GM10248 (cell line): ENCODE measurements around the gene LTK.
A peak's percentile ranks its signal among the peaks of the same experiment; 100 is the strongest.

Source experiments
- CTCF ChIA-PET: fragments of 300-600 bp; sonication (Branson Sonifier 250); formaldehyde crosslinking; extraction: SDS; loops from one replicate; lab custom pipeline; 2021; ENCODE audit warnings: antibody characterized with exemption; lab: Yijun Ruan, JAX
- POLR2A ChIA-PET: fragments of 350-650 bp; sonication (Branson Sonifier 250); formaldehyde crosslinking; extraction: SDS; loops from one replicate; lab custom pipeline; 2020; ENCODE audit warnings: antibody characterized with exemption; lab: Yijun Ruan, JAX
- DNase-seq: peaks from one replicate; pipeline ENCODE4 v3.0.0; 2012; ENCODE audit errors: extremely low spot score
- CTCF ChIP-seq: IDR thresholded peaks from 2 replicates; pipeline ENCODE4 v1.5.1; 2012; ENCODE audit warnings: mild to moderate bottlenecking, low read depth; ENCODE audit errors: extremely low read depth, missing control alignments, control extremely low read depth

Gene LTK

DNA sequence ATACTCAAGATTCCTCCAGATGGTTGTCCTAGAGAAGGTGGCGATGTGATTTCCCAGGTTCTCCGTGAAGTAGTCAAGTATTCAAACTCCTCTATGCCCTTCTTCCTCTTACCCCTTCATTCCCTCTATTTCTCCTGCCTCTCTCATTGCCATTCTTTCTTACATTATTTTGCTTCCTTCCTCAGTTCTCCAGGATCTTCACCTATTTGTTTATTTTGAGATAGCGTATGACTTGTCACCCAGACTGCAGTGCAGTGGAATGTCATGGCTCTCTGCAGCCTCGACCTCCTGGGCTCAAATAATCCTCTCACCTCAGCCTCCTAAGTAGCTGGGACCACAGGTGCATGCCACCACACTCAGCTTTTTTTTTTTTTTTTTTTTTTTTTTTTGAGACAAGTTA is 21.7 kb downstream of the LTK start:
- no peak for TF ChIP-seq CTCF
- CTCF ChIA-PET: interaction anchor here (1.2 to 3.2 kb wide), 2 partner anchors 26 to 527 kb away, joined by 3 to 10 read pairs; no protein-coding TSS in a partner anchor
- no peak for DNase-seq
- POLR2A ChIA-PET: interaction anchor here (0.6 kb wide), 1 partner anchor 778 kb away, joined by 6 read pairs; no protein-coding TSS in a partner anchor

- TF ChIP-seq CTCF: no peak
- DNase-seq: peak; percentile 69
- CTCF ChIA-PET: interaction anchor here (1.1 kb wide), 1 partner anchor 24 kb away, joined by 4 read pairs; no protein-coding TSS in a partner anchor
- POLR2A ChIA-PET: interaction anchor here (0.7 kb wide), 2 partner anchors 8 to 170 kb away, joined by 4 to 11 read pairs; no protein-coding TSS in a partner anchor
Measured at GRCh38 chr15:41490355-41490754, 23.3 kb downstream of the LTK start.

GRCh38 chr15:41489641-41490040 is 24.0 kb downstream of the LTK start:
- CTCF ChIA-PET: no interaction called here
- TF ChIP-seq CTCF: no peak
- POLR2A ChIA-PET: interaction anchor here (0.7 kb wide), 1 partner anchor 8 kb away, joined by 4 read pairs; no protein-coding TSS in a partner anchor
- no peak for DNase-seq

- CTCF ChIA-PET: no interaction called here
- POLR2A ChIA-PET: no interaction called here
- no peak for DNase-seq
- TF ChIP-seq CTCF: no peak
Measured at GRCh38 chr15:41487802-41488201, 25.8 kb downstream of the LTK start.

GRCh38 chr15:41487381-41487780 is 26.2 kb downstream of the LTK start:
- DNase-seq: no peak
- ChIA-PET POLR2A (no interaction called here), CTCF (no interaction called here)
- no peak for TF ChIP-seq CTCF

DNA sequence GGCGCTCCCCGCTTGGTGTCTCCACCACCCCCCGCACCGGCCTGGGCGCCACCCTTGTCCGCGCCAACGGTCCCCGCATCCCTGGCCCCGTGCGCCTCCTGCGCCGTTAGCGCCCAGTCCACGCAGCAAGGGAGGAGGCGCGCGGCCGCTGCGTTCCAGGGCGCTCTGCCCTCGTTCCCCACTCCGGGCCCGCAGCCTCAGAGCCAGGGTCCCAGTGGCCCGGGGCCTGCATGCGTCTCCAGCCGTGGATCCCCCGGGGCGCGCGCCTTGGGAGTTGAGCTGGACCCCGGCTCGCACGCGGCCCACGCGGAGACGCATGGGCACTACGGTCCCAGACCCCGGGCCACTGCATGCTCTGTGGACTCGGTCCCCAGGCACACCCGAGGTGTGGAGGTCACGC is 27.3 kb downstream of the LTK start:
- no peak for DNase-seq
- POLR2A ChIA-PET: no interaction called here
- TF ChIP-seq CTCF: no peak
- CTCF ChIA-PET: no interaction called here
